Psoas muscle (tissue), 8 donors: ENCODE data around the gene GRM1. TPM values are rescaled to one million over a fixed set of nuclear protein-coding genes. Genes with fewer than 3 reads are reported as not detected.

Experiments
- ATAC-seq, 4 donors: fragments of 200-7000 bp; cut with Tn5 transposase; one replicate each; pipeline ENCODE4 v1.9.1; 2020; ENCODE audit warnings: moderate library complexity in 3 of 4, mild to moderate bottlenecking in 2 of 4
- DNase-seq, 2 donors: peaks; one replicate each; pipeline ENCODE4 v3.0.0-alpha.2; 2020
- H3K27ac ChIP-seq: fragments of 200-600 bp; one replicate; pipeline ENCODE4 v1.8.0; 2022
- H3K27me3 ChIP-seq, 3 donors: fragments of 200-600 bp in 1 of 3; one replicate each; pipeline versions ENCODE4 v1.6.1 to v1.8.0; 2013 to 2022; ENCODE audit warnings: low read length in 2 of 3, mild to moderate bottlenecking in 2 of 3, moderate library complexity in 1 of 3; ENCODE audit not compliant: insufficient read depth in 3 of 3
- H3K36me3 ChIP-seq, 2 donors: fragments of 200-600 bp in 1 of 2; one replicate each; pipeline versions ENCODE4 v1.6.1 to v1.8.0; 2013 to 2022; ENCODE audit warnings: low read depth in 1 of 2, mild to moderate bottlenecking in 1 of 2, moderate library complexity in 1 of 2; ENCODE audit not compliant: insufficient read depth in 1 of 2
- H3K4me1 ChIP-seq: fragments of 200-600 bp; one replicate; pipeline ENCODE4 v1.8.0; 2022
- H3K4me3 ChIP-seq: fragments of 200-600 bp; one replicate; pipeline ENCODE4 v1.8.0; 2022; ENCODE audit warnings: mild to moderate bottlenecking
- H3K9me3 ChIP-seq: fragments of 200-600 bp; one replicate; pipeline ENCODE4 v1.8.0; 2022
- CTCF ChIP-seq: fragments of 200-600 bp; IDR thresholded peaks from one replicate; pipeline ENCODE4 v1.8.0; 2022; ENCODE audit warnings: antibody characterized with exemption
- WGBS, 3 donors: extraction: QIAGEN DNeasy Blood & Tissue Kit; methylation state at CpG; one replicate each; pipeline versions ENCODE4 v1.1.6 to v1.1.7; 2013; 5-methylcytosine and 5-hydroxymethylcytosine counted together
- intact Hi-C, 2 donors: fragments of 100-400 bp; cut with DNase I; formaldehyde crosslinking; loops; one replicate each; pipeline versions ENCODE4 v1.11.0 to v1.14.2; 2022
- polyA plus RNA-seq, 3 donors: library from polyadenylated mRNA; stranded (reverse); fragments of 200-250 nt; gene quantifications; one replicate each; pipeline ENCODE4 v1.2.3, GENCODE V29; 2013
- total RNA-seq, 4 donors: library from RNA; stranded (reverse); fragmentation: NEBNext Ultra II Directional in 2 of 4; extraction: Animal tissue kit (Norgen Biotek cat#: 25700) in 2 of 4; gene quantifications; one replicate each; pipeline versions ENCODE4 v1.2.1 to v1.2.4, GENCODE V29; 2021 to 2023
- donor health status: healthy with polysubstance abuse.
- donor health status: DM: no; HTN: no; CAD: no; lungs with moderate emphysema.
- donor health status: Bipolar disorder and iron deficiency.
- donor health status: healthy.
- donor health status: DM: yes; HTN: yes; CAD: no.
- donor health status: DM: no; HTN: no; CAD: no.
- donor health status: DM: no; HTN: no; CAD: no.
- donor health status: DM: yes; HTN: yes; CAD: no.

Gene GRM1
- total and polyA plus RNA-seq, 7 donors = 0.03 to 2.6 (median 0.07) TPM; not detected in 4

GRCh38 chr6:146090474-146090873, 61.6 kb downstream of the GRM1 start:
- TF ChIP-seq CTCF = no peak
- H3K9me3 ChIP-seq = no peaks in the 10 kb centered on the region
- H3K27me3 ChIP-seq = no peaks in the 10 kb centered on the region
- H3K4me3 ChIP-seq = no peak overlapping the region
- no peak for ATAC-seq
- H3K27ac ChIP-seq = no peak overlapping the region
- WGBS, 3 donors = 69 to 83% (median 80%) methylated on average over 3 of the region's 3 CpGs
- no peaks in the 10 kb centered on the region for H3K4me1 ChIP-seq
- no peak for DNase-seq
- intact Hi-C loops = no loop called here
- H3K36me3 ChIP-seq = no peaks in the 10 kb centered on the region

- intact Hi-C loops = no loop called here
- Histone ChIP-seq H3K4me1 (no peaks in the 10 kb centered on the region), H3K4me3 (no peak overlapping the region), H3K9me3 (no peaks in the 10 kb centered on the region), H3K36me3 (no peaks in the 10 kb centered on the region), H3K27ac (no peak overlapping the region), H3K27me3 (no peaks in the 10 kb centered on the region)
- DNase-seq = no peak
- no peak for TF ChIP-seq CTCF
- ATAC-seq = no peak
- WGBS, 3 donors = 56 to 63% (median 63%) methylated on average over 3 of the region's 3 CpGs
These were observed 64.3 kb downstream of the GRM1 start for GRCh38 chr6:146092961-146093686.

- intact Hi-C loops = no loop called here
- no peak for ATAC-seq
These were observed 66.6 kb downstream of the GRM1 start for GRCh38 chr6:146095481-146095880.

GRCh38 chr6:146097586-146097985, 68.7 kb downstream of the GRM1 start:
- no peak for DNase-seq
- H3K27ac ChIP-seq = no peak overlapping the region
- H3K9me3 ChIP-seq = no peaks in the 10 kb centered on the region
- H3K27me3 ChIP-seq = no peaks in the 10 kb centered on the region
- no peaks in the 10 kb centered on the region for H3K4me1 ChIP-seq
- WGBS, 3 donors = 92 to 94% (median 92%) methylated on average over 2 of the region's 2 CpGs
- no peak overlapping the region for H3K4me3 ChIP-seq
- intact Hi-C loops = no loop called here
- H3K36me3 ChIP-seq = no peaks in the 10 kb centered on the region
- TF ChIP-seq CTCF = no peak
- ATAC-seq = no peak

More at GRCh38 chr6:146095481-146095880, 66.6 kb downstream of the GRM1 start:
- DNase-seq = no peak
- TF ChIP-seq CTCF = no peak
- no peaks in the 10 kb centered on the region for H3K27me3 ChIP-seq
- no peak overlapping the region for H3K27ac ChIP-seq
- no peaks in the 10 kb centered on the region for H3K9me3 ChIP-seq
- no peaks in the 10 kb centered on the region for H3K36me3 ChIP-seq
- H3K4me1 ChIP-seq = no peaks in the 10 kb centered on the region
- no peak overlapping the region for H3K4me3 ChIP-seq
- 59 to 63% (median 61%) methylated on average over 2 of the region's 2 CpGs for WGBS, 3 donors

GRCh38 chr6:146100776-146101175, 71.9 kb downstream of the GRM1 start:
- H3K27ac ChIP-seq = no peak overlapping the region
- intact Hi-C loops = no loop called here
- H3K4me3 ChIP-seq = no peak overlapping the region
- no peaks in the 10 kb centered on the region for H3K4me1 ChIP-seq
- no peaks in the 10 kb centered on the region for H3K9me3 ChIP-seq
- 78 to 87% (median 82%) methylated on average over 1 of the region's 1 CpG for WGBS, 3 donors
- no peaks in the 10 kb centered on the region for H3K27me3 ChIP-seq
- H3K36me3 ChIP-seq = no peaks in the 10 kb centered on the region
- DNase-seq (no peak), ATAC-seq (no peak)
- TF ChIP-seq CTCF = no peak
